H1 (cell line): ENCODE results near the gene DDR1. TPM values are rescaled to one million over a fixed set of nuclear protein-coding genes. Genes with fewer than 3 reads are reported as not detected.
"Not testable (repeated sequence)": the region's sequence is repeated elsewhere in the genome, so short reads cannot be mapped to it uniquely, and the experiment has no call there.

ENCODE experiments used
- CTCF ChIA-PET: fragments of 300-600 bp; sonication (Branson Sonifier 250); formaldehyde crosslinking; loops from one replicate; lab custom pipeline; 2021; ENCODE audit not compliant: partially characterized antibody; lab: Charles Lee
- POLR2A ChIA-PET: fragments of 300-600 bp; sonication (Branson Sonifier 250); formaldehyde crosslinking; loops from one replicate; lab custom pipeline; 2021; ENCODE audit warnings: inconsistent platforms; ENCODE audit not compliant: partially characterized antibody; lab: Charles Lee
- DNase-seq, 2 experiments: peaks; one replicate each; pipeline versions ENCODE4 v3.0.0 to v3.0.0-alpha.2; 2010 to 2022; ENCODE audit warnings: low spot score in 2 of 2, low read depth in 1 of 2, mixed read lengths in 1 of 2
- FAIRE-seq: peaks from 2 replicates; lab custom pipeline; 2011; peaks lifted over from hg19 to GRCh38; lab: Jason Lieb, UNC
- H2AFZ ChIP-seq: 2 replicates; pipeline ENCODE4 v1.8.1; 2012; ENCODE audit warnings: low read length, inconsistent platforms
- H2AK5ac ChIP-seq: 2 replicates; pipeline ENCODE4 v1.6.1; 2013; ENCODE audit warnings: low read depth, low read length
- H2BK120ac ChIP-seq: replicated peaks from 2 replicates; pipeline ENCODE3; 2013; ENCODE audit warnings: low read depth, low read length, inconsistent platforms
- H2BK12ac ChIP-seq: 2 replicates; pipeline ENCODE4 v1.6.1; 2013; ENCODE audit warnings: low read depth, low read length
- H2BK15ac ChIP-seq: 2 replicates; pipeline ENCODE4 v1.6.1; 2013; ENCODE audit warnings: low read length
- H2BK20ac ChIP-seq: 2 replicates; pipeline ENCODE4 v1.6.1; 2013; ENCODE audit warnings: low read length
- H2BK5ac ChIP-seq: 2 replicates; pipeline ENCODE4 v1.6.1; 2013; ENCODE audit warnings: low read depth, low read length
- H3K14ac ChIP-seq: 2 replicates; pipeline ENCODE4 v1.6.1; 2013; ENCODE audit warnings: inconsistent platforms; ENCODE audit not compliant: insufficient read length
- H3K18ac ChIP-seq: 2 replicates; pipeline ENCODE4 v1.6.1; 2013; ENCODE audit warnings: low read length; ENCODE audit errors: extremely low read depth
- H3K23ac ChIP-seq: 2 replicates; pipeline ENCODE4 v1.6.1; 2013; ENCODE audit warnings: inconsistent platforms; ENCODE audit not compliant: insufficient read length
- H3K23me2 ChIP-seq: 2 replicates; pipeline ENCODE4 v1.6.1; 2013; ENCODE audit warnings: low read depth, low read length
- H3K27ac ChIP-seq: 2 replicates; pipeline ENCODE4 v1.6.1; 2011; ENCODE audit warnings: low read depth, low read length, inconsistent platforms
- H3K27me3 ChIP-seq, 4 experiments: replicated peaks in 1 of 4; 1 replicate in 1 of 4; 2 replicates in 3 of 4; pipeline versions ENCODE4 v1.6.1 to v1.8.1; 2011 to 2013; ENCODE audit warnings: low read length in 3 of 4, mild to moderate bottlenecking in 3 of 4, inconsistent platforms in 2 of 4, mixed read lengths in 2 of 4, moderate library complexity in 1 of 4; ENCODE audit not compliant: control insufficient read depth in 3 of 4, insufficient read depth in 3 of 4; ENCODE audit errors: extremely low read depth in 1 of 4
- H3K36me3 ChIP-seq, 4 experiments: 2 replicates each; pipeline versions ENCODE4 v1.6.1 to v1.8.1; 2011 to 2013; ENCODE audit warnings: mild to moderate bottlenecking in 4 of 4, low read length in 3 of 4, moderate library complexity in 2 of 4, control low read depth in 1 of 4, inconsistent platforms in 1 of 4; ENCODE audit not compliant: insufficient read depth in 4 of 4, control insufficient read depth in 2 of 4
- H3K4ac ChIP-seq: replicated peaks from 2 replicates; pipeline ENCODE3; 2013; ENCODE audit warnings: low read length, low read depth, mixed read lengths, inconsistent platforms; ENCODE audit not compliant: insufficient read length
- H3K4me1 ChIP-seq, 4 experiments: replicated peaks in 1 of 4; 1 replicate in 1 of 4; 2 replicates in 3 of 4; pipeline versions ENCODE4 v1.6.1 to v1.8.1; 2011 to 2013; ENCODE audit warnings: low read length in 3 of 4, inconsistent platforms in 2 of 4, mixed read lengths in 1 of 4; ENCODE audit not compliant: insufficient read depth in 4 of 4, control insufficient read depth in 3 of 4
- H3K4me2 ChIP-seq, 2 experiments: 2 replicates each; pipeline versions ENCODE4 v1.6.1 to v1.8.1; 2011 to 2013; ENCODE audit warnings: low read depth in 2 of 2, low read length in 2 of 2, control low read depth in 1 of 2, inconsistent platforms in 1 of 2, mild to moderate bottlenecking in 1 of 2; ENCODE audit not compliant: insufficient read depth in 1 of 2
- H3K4me3 ChIP-seq, 4 experiments: fragments of 200-600, 300-600 bp in 1 of 4; sonication (generic), shearing (Covaris generic), sonication (Bioruptor Twin) in 1 of 4; 2 replicates each; pipeline versions ENCODE4 v1.5.1 to v1.8.1; 2011 to 2016; ENCODE audit warnings: low read length in 4 of 4, low read depth in 3 of 4, control low read depth in 2 of 4, inconsistent platforms in 2 of 4, mild to moderate bottlenecking in 2 of 4, mixed read lengths in 1 of 4, moderate library complexity in 1 of 4; ENCODE audit not compliant: insufficient read depth in 2 of 4; ENCODE audit errors: extremely low read depth in 1 of 4
- H3K56ac ChIP-seq: replicated peaks from 2 replicates; pipeline ENCODE3; 2013; ENCODE audit warnings: low read depth, mild to moderate bottlenecking, mixed read lengths, low read length, inconsistent platforms; ENCODE audit not compliant: insufficient read length
- H3K79me1 ChIP-seq: 2 replicates; pipeline ENCODE4 v1.6.1; 2013; ENCODE audit warnings: low read depth, low read length, control low read depth
- H3K79me2 ChIP-seq, 2 experiments: 2 replicates each; pipeline versions ENCODE4 v1.6.1 to v1.8.1; 2012 to 2013; ENCODE audit warnings: low read length in 2 of 2, mild to moderate bottlenecking in 2 of 2, inconsistent platforms in 1 of 2; ENCODE audit not compliant: insufficient read depth in 2 of 2, control insufficient read depth in 1 of 2
- H3K9ac ChIP-seq, 4 experiments: replicated peaks in 1 of 4; 1 replicate in 1 of 4; 2 replicates in 3 of 4; pipeline versions ENCODE4 v1.6.1 to v1.8.1; 2011 to 2013; ENCODE audit warnings: low read depth in 3 of 4, low read length in 3 of 4, control low read depth in 2 of 4, mild to moderate bottlenecking in 2 of 4, moderate library complexity in 2 of 4, inconsistent platforms in 1 of 4; ENCODE audit errors: extremely low read depth in 1 of 4
- H3K9me3 ChIP-seq, 2 experiments: 2 replicates each; pipeline versions ENCODE4 v1.6.1 to v1.8.1; 2012 to 2013; ENCODE audit warnings: mild to moderate bottlenecking in 2 of 2, moderate library complexity in 2 of 2, control low read depth in 1 of 2, inconsistent platforms in 1 of 2, low read depth in 1 of 2, low read length in 1 of 2, mixed read lengths in 1 of 2; ENCODE audit not compliant: insufficient read depth in 2 of 2
- H4K20me1 ChIP-seq, 2 experiments: replicated peaks in 1 of 2; 2 replicates each; pipeline versions ENCODE3 to v1.8.1; 2011 to 2013; ENCODE audit warnings: inconsistent platforms in 2 of 2, low read length in 2 of 2, mild to moderate bottlenecking in 1 of 2; ENCODE audit not compliant: insufficient read depth in 2 of 2, control insufficient read depth in 1 of 2
- H4K5ac ChIP-seq: 2 replicates; pipeline ENCODE4 v1.6.1; 2013; ENCODE audit warnings: low read length, low read depth, mixed read lengths, inconsistent platforms; ENCODE audit not compliant: insufficient read length
- H4K8ac ChIP-seq: 2 replicates; pipeline ENCODE4 v1.8.0; 2013; ENCODE audit warnings: mild to moderate bottlenecking, moderate library complexity, low read length, inconsistent platforms; ENCODE audit not compliant: insufficient read depth; ENCODE audit errors: extremely low read depth
- H4K91ac ChIP-seq: replicated peaks from 2 replicates; pipeline ENCODE3; 2013; ENCODE audit warnings: low read length, mixed read lengths, inconsistent platforms; ENCODE audit not compliant: insufficient read length
- WGBS, 2 experiments: shearing (Covaris generic) in 1 of 2; methylation state at CpG; one replicate each; pipeline versions ENCODE4 v1.1.6 to v1.1.7; 2013 to 2015; ENCODE audit warnings: low lambda C conversion rate in 2 of 2, mixed read lengths in 2 of 2, inconsistent platforms in 1 of 2, low coverage in 1 of 2, missing lambda C conversion rate in 1 of 2; ENCODE audit not compliant: insufficient replicate concordance in 2 of 2, insufficient coverage in 1 of 2, insufficient read length in 1 of 2; ENCODE audit errors: extremely low coverage in 1 of 2, missing lambda C conversion rate in 1 of 2; 5-methylcytosine and 5-hydroxymethylcytosine counted together
- polyA plus RNA-seq, 7 experiments: library from polyadenylated mRNA; depleted of rRNA in 3 of 7; stranded (reverse) in 5 of 7; unstranded in 2 of 7; fragments of >200 nt in 5 of 7; fragments of 200-250 nt in 2 of 7; gene quantifications; 1 replicate in 5 of 7; 2 replicates in 1 of 7; 4 replicates in 1 of 7; pipeline versions ENCODE4 v1.2.1 to v1.2.3, GENCODE V29; 2011 to 2013; ENCODE audit warnings: missing spikeins in 2 of 7, mixed read lengths in 2 of 7
- total RNA-seq: library from RNA; stranded (reverse); fragmentation: NEBNext Ultra II Directional; extraction: Animal tissue kit (Norgen Biotek cat#: 25700); gene quantifications from 2 replicates; pipeline ENCODE4 v1.2.1, GENCODE V29; 2021

Gene DDR1
- total and polyA plus RNA-seq, 2 of the 8 experiments (the other 6 are each of a cell fraction or from before 2014, with no cell fraction given) = 99.4 to 181 TPM

GRCh38 chr6:30902196-30902595, 17.9 kb downstream of the DDR1 start:
- H3K56ac ChIP-seq, H2BK20ac ChIP-seq, H3K4me1 ChIP-seq, H3K18ac ChIP-seq, H2BK15ac ChIP-seq, H3K23me2 ChIP-seq, H3K79me2 ChIP-seq, H3K9ac ChIP-seq, H3K79me1 ChIP-seq, H3K27me3 ChIP-seq, H3K9me3 ChIP-seq, H2AK5ac ChIP-seq, H3K4me3 ChIP-seq, DNase-seq, FAIRE-seq, H2BK5ac ChIP-seq, H3K4ac ChIP-seq, H4K91ac ChIP-seq, H2AFZ ChIP-seq, H4K20me1 ChIP-seq, H3K27ac ChIP-seq, H4K8ac ChIP-seq, H3K4me2 ChIP-seq, H4K5ac ChIP-seq, H3K23ac ChIP-seq, H3K14ac ChIP-seq, H2BK120ac ChIP-seq: not testable (repeated sequence)
- Histone ChIP-seq H3K36me3 (peaks cover 14 to 30% (median 27%) of the 10 kb centered on the region in 4 experiments), H2BK12ac (peak overlapping the region; percentile 60; the same call in 1 of the 2 replicates)
- WGBS, 2 experiments = 91% methylated on average over 9 of the region's 9 CpGs; no CpG with 5 or more reads in 1 of the 2 experiments
- POLR2A ChIA-PET = interaction anchor here (0.6 to 5.4 kb wide), 8 partner anchors 8 to 235 kb away, joined by 3 to 22 read pairs (median 4); partner anchors contain the start of genes DDR1 and VARS2
- CTCF ChIA-PET = interaction anchor here (0.9 to 4.1 kb wide), 8 partner anchors 9 to 170 kb away, joined by 3 to 9 read pairs (median 4); partner anchors contain the start of gene VARS2
